Myocyte (in vitro differentiated cells): ENCODE data around the gene PAX2. TPM values are rescaled to one million over a fixed set of nuclear protein-coding genes. Genes with fewer than 3 reads are reported as not detected.

Experiments
- DNase-seq: peaks from one replicate; pipeline ENCODE4 v3.0.0-alpha.2; 2012; ENCODE audit warnings: low read depth
- total RNA-seq: library from RNA; depleted of rRNA; stranded (reverse); fragments of >200 nt; gene quantifications from 2 replicates; pipeline ENCODE4 v1.2.3, GENCODE V29; 2014

PAX2 gene
- total RNA-seq, 1 donor from 2014 or later: not detected

- no peak for DNase-seq
Measured at GRCh38 chr10:100782461-100783244, 37.3 kb downstream of the PAX2 start.

DNA sequence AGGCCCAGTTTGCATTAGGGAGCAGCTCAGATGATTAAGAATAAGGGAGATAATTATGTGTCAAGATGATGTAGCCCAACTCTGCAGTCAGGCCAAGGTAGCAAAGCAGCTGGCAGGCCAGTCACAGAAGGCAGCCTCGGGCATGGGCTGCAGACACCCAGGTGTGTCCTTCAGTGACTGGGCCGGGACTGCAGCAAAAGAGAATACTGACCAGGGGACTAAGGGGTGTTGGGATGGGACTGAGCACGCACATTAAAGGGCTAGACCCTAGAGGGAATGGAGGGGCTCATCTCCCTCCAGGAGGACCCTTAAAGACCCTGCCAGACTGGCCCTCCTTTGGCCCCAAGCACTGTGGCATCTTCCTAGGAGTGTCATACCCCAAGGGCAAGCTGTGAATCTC lies 38.7 kb downstream of the PAX2 start:
- DNase-seq: no peak

GRCh38 chr10:100786591-100786990 lies 41.2 kb downstream of the PAX2 start:
- DNase-seq: no peak

GRCh38 chr10:100788002-100788903 lies 42.9 kb downstream of the PAX2 start:
- DNase-seq: no peak

- no peak for DNase-seq
Measured at GRCh38 chr10:100790761-100791208, 45.4 kb downstream of the PAX2 start.

- no peak for DNase-seq
Measured at GRCh38 chr10:100791369-100792058, 46.1 kb downstream of the PAX2 start.

GRCh38 chr10:100792574-100792973 lies 47.2 kb downstream of the PAX2 start:
- no peak for DNase-seq

DNA sequence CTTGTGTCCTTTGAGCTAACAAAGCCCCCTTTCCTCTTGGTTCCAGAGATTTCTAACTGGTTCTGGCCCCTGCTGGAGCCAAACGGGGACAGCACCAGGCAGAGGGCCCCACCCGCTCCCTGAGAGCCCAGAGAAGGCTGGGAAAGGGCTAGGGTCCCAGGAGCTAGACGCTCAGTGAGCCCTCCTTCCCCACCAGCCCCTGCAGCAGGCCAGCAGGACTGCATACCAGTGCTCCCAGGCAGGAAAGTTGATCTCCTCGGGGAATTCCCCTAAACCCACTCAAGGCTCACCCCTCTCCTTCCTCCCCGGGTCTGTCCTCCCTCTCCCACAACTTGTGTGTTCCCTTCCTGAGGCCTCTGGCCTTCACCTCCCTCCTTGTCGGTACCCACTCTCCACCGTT lies 47.7 kb downstream of the PAX2 start:
- no peak for DNase-seq

GRCh38 chr10:100799881-100800280 lies 54.5 kb downstream of the PAX2 start:
- DNase-seq: no peak

- DNase-seq: no peak
Measured at GRCh38 chr10:100800931-100801330, 55.5 kb downstream of the PAX2 start.

- no peak for DNase-seq
Measured at GRCh38 chr10:100802196-100802595, 56.8 kb downstream of the PAX2 start.

- DNase-seq: no peak
Measured at GRCh38 chr10:100802607-100803006, 57.2 kb downstream of the PAX2 start.

GRCh38 chr10:100803492-100803891 lies 58.1 kb downstream of the PAX2 start:
- no peak for DNase-seq

- DNase-seq: no peak
Measured at GRCh38 chr10:100803908-100804307, 58.5 kb downstream of the PAX2 start.

DNA sequence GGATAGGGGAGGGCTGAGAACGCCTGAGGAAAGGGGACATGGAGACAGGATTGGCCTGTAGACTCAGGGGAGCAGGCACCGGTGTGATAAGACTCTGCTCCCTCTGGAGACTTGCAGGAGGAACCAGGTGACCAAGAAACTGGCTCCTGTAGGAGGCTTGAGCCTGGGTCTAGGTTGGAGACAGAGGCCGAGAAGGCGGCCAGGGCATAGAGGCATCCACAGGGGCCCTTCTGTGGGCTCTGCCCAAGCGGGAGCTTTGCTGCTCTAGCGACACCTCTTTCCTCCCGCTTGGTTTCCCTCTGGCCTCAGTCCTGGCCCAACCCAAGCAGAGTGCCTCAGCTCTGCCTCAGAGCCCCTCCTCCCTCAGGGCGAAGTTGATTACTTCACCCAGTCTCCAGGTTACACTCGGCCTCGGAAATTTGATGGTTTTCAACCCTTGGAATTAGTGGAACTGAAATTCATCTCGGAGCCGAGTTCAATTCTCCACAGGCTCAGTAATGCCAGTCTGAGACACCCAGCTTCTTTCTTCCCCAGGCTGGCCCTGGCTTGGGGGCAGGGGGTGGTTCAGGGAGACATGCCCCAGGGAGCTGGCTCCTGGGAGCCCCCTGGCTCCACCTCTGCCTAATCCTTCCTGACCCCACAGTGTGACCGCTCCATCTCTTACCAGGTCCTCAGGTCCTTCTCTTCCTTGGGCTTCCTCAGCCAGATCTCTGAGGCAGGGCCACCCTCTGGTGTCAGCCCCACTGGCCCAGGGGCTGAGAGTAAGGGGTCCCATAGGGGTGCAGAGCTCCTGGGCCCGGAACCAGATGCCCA lies 60.4 kb downstream of the PAX2 start:
- DNase-seq: no peak

DNA sequence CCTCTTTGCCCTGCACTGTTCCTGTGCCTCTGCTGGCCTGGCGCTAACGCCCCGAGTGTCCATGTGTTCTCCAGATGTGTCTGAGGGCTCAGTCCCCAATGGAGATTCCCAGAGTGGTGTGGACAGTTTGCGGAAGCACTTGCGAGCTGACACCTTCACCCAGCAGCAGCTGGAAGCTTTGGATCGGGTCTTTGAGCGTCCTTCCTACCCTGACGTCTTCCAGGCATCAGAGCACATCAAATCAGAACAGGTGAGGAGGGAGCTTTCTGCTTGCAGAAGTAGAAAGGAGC lies 60.9 kb downstream of the PAX2 start:
- DNase-seq: no peak

- peak; percentile 68 for DNase-seq
Measured at GRCh38 chr10:100807241-100807951, 62.0 kb downstream of the PAX2 start.

GRCh38 chr10:100808876-100809275 lies 63.5 kb downstream of the PAX2 start:
- no peak for DNase-seq

DNA sequence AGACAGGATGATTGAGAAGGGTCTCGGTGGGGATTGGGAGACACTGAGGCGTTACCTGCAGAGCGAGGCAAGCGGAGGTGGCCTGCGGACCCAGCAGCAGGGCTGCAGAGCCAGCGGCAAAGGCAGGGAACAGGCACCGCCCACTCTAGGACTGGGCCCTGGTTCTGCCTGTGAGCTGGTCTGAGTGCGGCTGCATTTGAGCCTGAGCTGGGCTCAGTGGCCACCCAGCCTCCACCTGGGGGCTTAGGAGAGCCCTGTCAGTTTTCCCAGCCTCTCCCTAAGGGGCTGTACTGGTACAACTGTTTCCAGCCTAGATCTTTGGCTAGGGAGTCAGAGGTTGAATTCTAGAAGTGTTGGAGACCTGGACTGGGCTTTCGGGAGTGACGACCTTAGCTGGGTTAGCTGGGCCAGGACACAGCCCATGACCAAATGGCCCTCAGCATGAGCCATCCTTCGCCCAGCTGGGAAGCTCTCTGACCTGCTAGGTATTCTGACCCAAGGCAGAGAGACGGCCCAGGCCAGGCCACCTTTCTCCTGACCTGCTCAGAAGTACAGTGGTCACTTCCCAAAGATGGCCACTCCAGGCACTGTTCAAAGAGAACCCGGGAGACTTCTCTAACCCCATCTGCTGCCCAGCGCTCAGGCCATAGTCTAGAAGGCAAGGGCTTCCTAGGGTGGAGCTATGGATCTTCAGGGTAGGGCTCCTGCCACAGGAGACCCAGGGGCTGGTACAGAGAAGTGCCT lies 64.9 kb downstream of the PAX2 start:
- DNase-seq: no peak

- no peak for DNase-seq
Measured at GRCh38 chr10:100810835-100811116, 65.4 kb downstream of the PAX2 start.
